Suprapubic skin (tissue), 4 donors: ENCODE data around the gene SLC6A20.

ENCODE experiments used
- CTCF ChIP-seq, 2 donors: fragments of 200-600 bp in 1 of 2; fragments of 450-650 bp in 1 of 2; sonication (generic) in 1 of 2; IDR thresholded peaks; one replicate each; pipeline ENCODE4 v1.5.1; 2016 to 2019; ENCODE audit warnings: antibody characterized with exemption in 2 of 2, mild to moderate bottlenecking in 1 of 2, moderate library complexity in 1 of 2
- EP300 ChIP-seq: sonication (generic); formaldehyde crosslinking; IDR thresholded peaks from one replicate; pipeline ENCODE4 v1.6.1; 2017; ENCODE audit warnings: antibody characterized with exemption
- POLR2A ChIP-seq, 2 donors: fragments of 450-650 bp; IDR thresholded peaks; one replicate each; pipeline ENCODE4 v1.6.1; 2017; ENCODE audit warnings: antibody characterized with exemption in 2 of 2, mild to moderate bottlenecking in 2 of 2, moderate library complexity in 2 of 2
- POLR2AphosphoS5 ChIP-seq, 3 donors: sonication (generic); formaldehyde crosslinking; IDR thresholded peaks; one replicate each; pipeline ENCODE4 v1.6.1; 2017; ENCODE audit warnings: antibody characterized with exemption in 3 of 3

- TF ChIP-seq CTCF (IDR thresholded peaks at IDR 0.05) (no peak), POLR2A (IDR thresholded peaks at IDR 0.05) (no peak), POLR2AphosphoS5 (IDR thresholded peaks at IDR 0.05) (no peak), EP300 (no peak)
Measured at GRCh38 chr3:45749880-45750279, 46.5 kb downstream of the SLC6A20 start.
